Measurements from ENCODE around the gene MACC1. TPM values are rescaled to one million over a fixed set of nuclear protein-coding genes. Genes with fewer than 3 reads are reported as not detected.
A peak's percentile ranks its signal among the peaks of the same experiment; 100 is the strongest.

Gene MACC1
- total RNA-seq, 1 experiment from 2014 or later, result 49.9 TPM

GRCh38 chr7:20173828-20174227, 43.4 kb downstream of the MACC1 start:
- H3K4me2 ChIP-seq (ENCODE audit: low read depth, low read length, poor library complexity, severe bottlenecking), result no peak overlapping the region
- no peak overlapping the region for H3K9ac ChIP-seq (ENCODE audit: low read length)
- H3K4me1 ChIP-seq (ENCODE audit: low read length), result peaks cover 31% of the 10 kb centered on the region
- H3K9me2 ChIP-seq (replicated peaks; ENCODE audit: insufficient read depth, low read length), result no peaks in the 10 kb centered on the region
- no peak overlapping the region for H3K4me3 ChIP-seq (ENCODE audit: low read length)
- no peak for DNase-seq
- H3K9me3 ChIP-seq (ENCODE audit: low read length), result no peaks in the 10 kb centered on the region
- peaks cover 48% of the 10 kb centered on the region for H3K79me2 ChIP-seq (ENCODE audit: low read length)
- no peaks in the 10 kb centered on the region for H3K36me3 ChIP-seq (ENCODE audit: insufficient read depth, low read length)
- H2AFZ ChIP-seq (ENCODE audit: low read length), result no peak overlapping the region
- H4K20me1 ChIP-seq (ENCODE audit: insufficient read depth, low read depth, low read length), result no peaks in the 10 kb centered on the region
- peak overlapping the region; percentile 1; the same call in 1 of the 2 replicates for H3K27ac ChIP-seq (ENCODE audit: low read length)
- no peaks in the 10 kb centered on the region for H3K27me3 ChIP-seq (ENCODE audit: low read length)

DNA sequence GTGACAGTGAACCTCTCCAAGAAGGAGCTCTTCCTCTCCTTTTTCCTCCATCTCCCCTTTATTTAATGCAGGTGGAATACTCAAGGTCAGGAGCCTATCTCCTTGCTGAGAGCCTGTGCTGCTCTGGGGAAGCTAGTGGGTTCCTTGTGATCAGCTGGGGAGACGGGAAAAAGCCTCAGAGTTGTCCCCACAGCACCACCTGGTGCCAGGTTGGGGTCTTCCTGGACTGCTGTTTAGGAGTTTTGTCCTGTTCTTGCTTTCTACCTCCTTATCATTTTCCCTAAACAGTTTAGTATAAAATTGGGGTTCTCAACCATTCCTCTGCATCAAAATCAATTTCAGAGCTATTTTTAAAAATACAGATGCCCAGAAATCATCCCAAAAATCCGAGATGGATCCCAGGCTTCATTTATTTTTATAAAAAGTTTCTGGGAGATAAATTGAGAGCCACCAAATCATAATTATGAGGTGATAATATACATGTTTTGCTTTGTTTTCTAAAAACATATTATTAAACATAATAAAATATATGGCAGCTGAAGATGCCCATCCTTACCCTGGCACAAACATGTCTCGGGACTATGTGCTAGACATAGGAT, 44.3 kb downstream of the MACC1 start:
- Histone ChIP-seq H3K4me2 (ENCODE audit: low read depth, low read length, poor library complexity, severe bottlenecking) (peak overlapping the region; percentile 15), H3K79me2 (ENCODE audit: low read length) (peaks cover 47% of the 10 kb centered on the region), H3K27ac (ENCODE audit: low read length) (peak overlapping the region; percentile 1; the same call in 1 of the 2 replicates), H3K36me3 (ENCODE audit: insufficient read depth, low read length) (no peaks in the 10 kb centered on the region), H3K9me2 (replicated peaks; ENCODE audit: insufficient read depth, low read length) (no peaks in the 10 kb centered on the region), H3K4me1 (ENCODE audit: low read length) (peaks cover 31% of the 10 kb centered on the region), H3K4me3 (ENCODE audit: low read length) (no peak overlapping the region), H3K9me3 (ENCODE audit: low read length) (no peaks in the 10 kb centered on the region), H2AFZ (ENCODE audit: low read length) (no peak overlapping the region), H3K27me3 (ENCODE audit: low read length) (no peaks in the 10 kb centered on the region), H3K9ac (ENCODE audit: low read length) (no peak overlapping the region), H4K20me1 (ENCODE audit: insufficient read depth, low read depth, low read length) (no peaks in the 10 kb centered on the region)
- DNase-seq, result peak; percentile 70

GRCh38 chr7:20170633-20171032, 46.6 kb downstream of the MACC1 start:
- H3K36me3 ChIP-seq (ENCODE audit: insufficient read depth, low read length), result no peaks in the 10 kb centered on the region
- no peak overlapping the region for H3K4me2 ChIP-seq (ENCODE audit: low read depth, low read length, poor library complexity, severe bottlenecking)
- peaks cover 17% of the 10 kb centered on the region for H3K4me1 ChIP-seq (ENCODE audit: low read length)
- H3K9me2 ChIP-seq (replicated peaks; ENCODE audit: insufficient read depth, low read length), result no peaks in the 10 kb centered on the region
- no peaks in the 10 kb centered on the region for H3K27me3 ChIP-seq (ENCODE audit: low read length)
- no peaks in the 10 kb centered on the region for H4K20me1 ChIP-seq (ENCODE audit: insufficient read depth, low read depth, low read length)
- H3K27ac ChIP-seq (ENCODE audit: low read length), result no peak overlapping the region
- H3K4me3 ChIP-seq (ENCODE audit: low read length), result no peak overlapping the region
- no peak overlapping the region for H2AFZ ChIP-seq (ENCODE audit: low read length)
- no peaks in the 10 kb centered on the region for H3K9me3 ChIP-seq (ENCODE audit: low read length)
- no peak overlapping the region for H3K9ac ChIP-seq (ENCODE audit: low read length)
- peaks cover 31% of the 10 kb centered on the region for H3K79me2 ChIP-seq (ENCODE audit: low read length)
- DNase-seq, result no peak

- no peaks in the 10 kb centered on the region; the same call in 1 of the 2 replicates for H3K4me1 ChIP-seq (ENCODE audit: low read length)
- H3K4me3 ChIP-seq (ENCODE audit: low read length), result no peak overlapping the region
- DNase-seq, result no peak
- no peak overlapping the region for H3K4me2 ChIP-seq (ENCODE audit: low read depth, low read length, poor library complexity, severe bottlenecking)
- H3K9ac ChIP-seq (ENCODE audit: low read length), result no peak overlapping the region
- H3K27ac ChIP-seq (ENCODE audit: low read length), result no peak overlapping the region
- H3K27me3 ChIP-seq (ENCODE audit: low read length), result no peaks in the 10 kb centered on the region
- no peak overlapping the region for H2AFZ ChIP-seq (ENCODE audit: low read length)
- H3K9me3 ChIP-seq (ENCODE audit: low read length), result no peaks in the 10 kb centered on the region
- no peaks in the 10 kb centered on the region for H3K9me2 ChIP-seq (replicated peaks; ENCODE audit: insufficient read depth, low read length)
- no peaks in the 10 kb centered on the region for H4K20me1 ChIP-seq (ENCODE audit: insufficient read depth, low read depth, low read length)
- peaks cover 9% of the 10 kb centered on the region; the same call in 1 of the 2 replicates for H3K79me2 ChIP-seq (ENCODE audit: low read length)
- H3K36me3 ChIP-seq (ENCODE audit: insufficient read depth, low read length), result peaks cover under 1% of the 10 kb centered on the region; the same call in 1 of the 2 replicates
Observed at GRCh38 chr7:20165146-20165510, 52.1 kb downstream of the MACC1 start.

- H3K27me3 ChIP-seq (ENCODE audit: low read length), result no peaks in the 10 kb centered on the region
- DNase-seq, result no peak
Observed at GRCh38 chr7:20164425-20165145, 52.6 kb downstream of the MACC1 start.

GRCh38 chr7:20162665-20163064, 54.5 kb downstream of the MACC1 start:
- Histone ChIP-seq H3K4me3 (ENCODE audit: low read length) (no peak overlapping the region), H3K27me3 (ENCODE audit: low read length) (no peaks in the 10 kb centered on the region), H3K4me1 (ENCODE audit: low read length) (0 out of 2 replicates have a peak, but pooled peaks cover 5% of the 10 kb centered on the region), H3K9me3 (ENCODE audit: low read length) (no peaks in the 10 kb centered on the region), H3K9me2 (replicated peaks; ENCODE audit: insufficient read depth, low read length) (no peaks in the 10 kb centered on the region), H3K27ac (ENCODE audit: low read length) (no peak overlapping the region), H4K20me1 (ENCODE audit: insufficient read depth, low read depth, low read length) (no peaks in the 10 kb centered on the region), H3K36me3 (ENCODE audit: insufficient read depth, low read length) (peaks cover 14% of the 10 kb centered on the region), H3K4me2 (ENCODE audit: low read depth, low read length, poor library complexity, severe bottlenecking) (no peak overlapping the region), H3K9ac (ENCODE audit: low read length) (no peak overlapping the region), H2AFZ (ENCODE audit: low read length) (no peak overlapping the region), H3K79me2 (ENCODE audit: low read length) (peaks cover 3% of the 10 kb centered on the region; the same call in 1 of the 2 replicates)
- DNase-seq, result no peak

More at GRCh38 chr7:20164425-20165145, 52.6 kb downstream of the MACC1 start:
- Histone ChIP-seq H3K4me2 (ENCODE audit: low read depth, low read length, poor library complexity, severe bottlenecking) (no peak overlapping the region), H3K4me3 (ENCODE audit: low read length) (no peak overlapping the region), H2AFZ (ENCODE audit: low read length) (no peak overlapping the region), H3K9me3 (ENCODE audit: low read length) (no peaks in the 10 kb centered on the region), H3K27ac (ENCODE audit: low read length) (no peak overlapping the region), H3K9me2 (replicated peaks; ENCODE audit: insufficient read depth, low read length) (no peaks in the 10 kb centered on the region), H3K79me2 (ENCODE audit: low read length) (peaks cover 9% of the 10 kb centered on the region; the same call in 1 of the 2 replicates), H3K9ac (ENCODE audit: low read length) (no peak overlapping the region), H3K36me3 (ENCODE audit: insufficient read depth, low read length) (peaks cover 6% of the 10 kb centered on the region; the same call in 1 of the 2 replicates), H4K20me1 (ENCODE audit: insufficient read depth, low read depth, low read length) (no peaks in the 10 kb centered on the region), H3K4me1 (ENCODE audit: low read length) (no peaks in the 10 kb centered on the region; the same call in 1 of the 2 replicates)

DNA sequence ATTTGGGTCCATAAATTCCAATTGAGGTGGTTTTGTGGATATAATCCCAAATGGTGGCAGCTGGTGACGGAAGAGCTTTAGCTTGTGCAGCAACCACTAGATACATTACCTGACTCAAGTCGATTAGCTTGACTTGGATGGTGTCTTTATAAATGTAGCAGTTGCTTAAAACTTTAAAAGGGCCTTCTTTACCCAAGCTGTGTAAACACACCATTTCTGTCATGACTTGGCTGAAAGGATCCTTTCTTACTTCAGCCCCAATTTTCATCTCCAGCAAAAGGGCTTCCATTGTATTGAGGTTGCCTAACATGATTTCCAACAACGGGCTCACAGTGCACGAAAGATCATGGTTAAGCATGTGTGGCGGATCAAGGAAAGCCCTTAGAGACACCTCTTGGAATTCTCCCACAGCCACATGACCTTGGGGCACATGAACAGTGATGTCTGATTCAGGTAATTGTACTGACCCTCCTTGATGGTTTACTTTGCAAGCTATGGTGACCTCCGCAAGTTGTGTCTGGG, 57.9 kb downstream of the MACC1 start:
- Histone ChIP-seq H3K9me2 (replicated peaks; ENCODE audit: insufficient read depth, low read length) (no peaks in the 10 kb centered on the region), H3K79me2 (ENCODE audit: low read length) (no peaks in the 10 kb centered on the region; the same call in 1 of the 2 replicates), H3K9me3 (ENCODE audit: low read length) (no peaks in the 10 kb centered on the region), H3K4me1 (ENCODE audit: low read length) (peaks cover 9% of the 10 kb centered on the region; the same call in 1 of the 2 replicates), H3K27ac (ENCODE audit: low read length) (no peak overlapping the region), H4K20me1 (ENCODE audit: insufficient read depth, low read depth, low read length) (no peaks in the 10 kb centered on the region), H3K9ac (ENCODE audit: low read length) (no peak overlapping the region), H3K4me3 (ENCODE audit: low read length) (no peak overlapping the region), H3K27me3 (ENCODE audit: low read length) (no peaks in the 10 kb centered on the region), H3K4me2 (ENCODE audit: low read depth, low read length, poor library complexity, severe bottlenecking) (no peak overlapping the region), H3K36me3 (ENCODE audit: insufficient read depth, low read length) (peaks cover 14% of the 10 kb centered on the region), H2AFZ (ENCODE audit: low read length) (no peak overlapping the region)
- DNase-seq, result no peak

DNA sequence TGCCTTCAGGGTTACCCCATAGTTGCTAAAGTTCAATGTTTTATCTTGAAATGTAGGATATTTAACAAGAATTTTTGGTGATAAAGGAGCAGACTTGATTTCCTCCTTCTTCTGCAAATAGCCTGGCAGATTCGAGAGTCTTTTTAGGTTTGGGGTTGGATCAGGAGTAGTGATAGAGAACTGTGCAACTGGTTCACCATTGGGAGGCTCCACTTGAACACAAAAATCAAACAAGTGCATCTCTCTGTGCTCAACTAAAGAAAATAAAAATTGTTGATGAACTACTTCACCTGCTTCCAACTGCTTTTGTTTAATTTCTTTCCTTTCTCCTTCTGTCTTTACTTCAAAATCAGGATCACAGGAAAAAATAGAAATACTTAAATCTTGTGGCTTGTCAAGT, 58.5 kb downstream of the MACC1 start:
- Histone ChIP-seq H4K20me1 (ENCODE audit: insufficient read depth, low read depth, low read length) (no peaks in the 10 kb centered on the region), H2AFZ (ENCODE audit: low read length) (no peak overlapping the region), H3K9ac (ENCODE audit: low read length) (no peak overlapping the region), H3K27ac (ENCODE audit: low read length) (no peak overlapping the region), H3K27me3 (ENCODE audit: low read length) (no peaks in the 10 kb centered on the region), H3K36me3 (ENCODE audit: insufficient read depth, low read length) (peaks cover 19% of the 10 kb centered on the region), H3K9me3 (ENCODE audit: low read length) (no peaks in the 10 kb centered on the region), H3K4me3 (ENCODE audit: low read length) (no peak overlapping the region), H3K4me1 (ENCODE audit: low read length) (peaks cover 15% of the 10 kb centered on the region), H3K9me2 (replicated peaks; ENCODE audit: insufficient read depth, low read length) (no peaks in the 10 kb centered on the region), H3K4me2 (ENCODE audit: low read depth, low read length, poor library complexity, severe bottlenecking) (no peak overlapping the region), H3K79me2 (ENCODE audit: low read length) (no peaks in the 10 kb centered on the region; the same call in 1 of the 2 replicates)
- peak; percentile 50 for DNase-seq
